Heart left ventricle (tissue), 13 donors: ENCODE results near the gene TERT.

Experiments
- CTCF ChIP-seq, 12 donors: fragments of 200-600 bp; sonication (generic) in 4 of 12; IDR thresholded peaks; one replicate each; pipeline versions ENCODE4 v1.5.0 to v1.8.0; 2018 to 2022; ENCODE audit warnings: antibody characterized with exemption in 12 of 12, mild to moderate bottlenecking in 5 of 12
- POLR2A ChIP-seq, 2 donors: fragments of 450-650 bp; IDR thresholded peaks; one replicate each; pipeline ENCODE4 v1.6.1; 2017; ENCODE audit warnings: antibody characterized with exemption in 2 of 2, mild to moderate bottlenecking in 2 of 2, moderate library complexity in 2 of 2
- donor health status: ischemic (EF 13 %, LVEDD 7.1; RV severe dilation, severe dysfunction).
- donor health status: DM: no; HTN: yes; CAD: no.
- donor health status: DM: no; HTN: no; CAD: no.
- donor health status: ischemic (EF 25% LVEDD 6.9; RV normal size, moderate dysfunction).
- donor health status: ischemic (EF 25% LVEDD 5.7; RV mildly dilated, moderate dysfunction).
- donor health status: ischemic (EF 35%, LVEDD 5.7; RV mildly dilated, moderate dysfunction).
- donor health status: nonischemic (EF 11% LVEDD 7.7; RV severe dilation, severe dysfunction).
- donor health status: DM: yes; HTN: yes; CAD: no.
- donor health status: PGD.
- donor health status: ischemic (EF 29% LVEDD 5.4; RV normal size, mild dysfunction).
- donor health status: nonischemic (EF 23%, LVEDD 6.1; RV moderate dilation, normal function).

- TF ChIP-seq POLR2A (IDR thresholded peaks at IDR 0.05) (no peak), CTCF (IDR thresholded peaks at IDR 0.05) (no peak)
These were observed 4.0 kb upstream of the TERT start for GRCh38 chr5:1298723-1299510.
